GM19463 (cell line): ENCODE data around the gene AHCYL2.
A peak's percentile ranks its signal among the peaks of the same experiment; 100 is the strongest.
"Not testable (repeated sequence)": the region's sequence is repeated elsewhere in the genome, so short reads cannot be mapped to it uniquely, and the experiment has no call there.

ENCODE experiments used
- ATAC-seq: cut with Tn5 transposase; IDR thresholded peaks from one replicate; pipeline ENCODE4 v1.9.1; 2021; ENCODE audit warnings: mild to moderate bottlenecking, moderate library complexity; ENCODE audit not compliant: unreplicated experiment

AHCYL2 gene

DNA sequence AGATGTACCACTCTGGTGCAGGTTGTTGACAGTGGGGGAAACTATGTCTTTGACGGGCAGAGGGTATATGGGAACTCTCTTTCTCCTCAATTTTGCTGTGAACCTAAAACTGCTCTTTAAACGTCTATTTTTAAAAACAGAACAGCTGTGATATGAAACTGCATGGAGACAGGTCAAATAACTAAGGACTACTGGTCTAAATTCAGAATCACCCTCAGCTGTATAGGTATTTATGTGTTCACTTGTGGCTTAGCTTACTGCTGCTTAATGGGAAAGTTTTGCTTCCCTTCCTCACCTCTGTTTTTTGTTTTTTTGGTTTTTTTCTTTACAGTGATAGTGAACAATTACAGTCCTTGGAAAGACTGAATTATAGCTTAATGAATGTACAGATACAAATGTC lies 122.5 kb downstream of the AHCYL2 start:
- no peak for ATAC-seq

DNA sequence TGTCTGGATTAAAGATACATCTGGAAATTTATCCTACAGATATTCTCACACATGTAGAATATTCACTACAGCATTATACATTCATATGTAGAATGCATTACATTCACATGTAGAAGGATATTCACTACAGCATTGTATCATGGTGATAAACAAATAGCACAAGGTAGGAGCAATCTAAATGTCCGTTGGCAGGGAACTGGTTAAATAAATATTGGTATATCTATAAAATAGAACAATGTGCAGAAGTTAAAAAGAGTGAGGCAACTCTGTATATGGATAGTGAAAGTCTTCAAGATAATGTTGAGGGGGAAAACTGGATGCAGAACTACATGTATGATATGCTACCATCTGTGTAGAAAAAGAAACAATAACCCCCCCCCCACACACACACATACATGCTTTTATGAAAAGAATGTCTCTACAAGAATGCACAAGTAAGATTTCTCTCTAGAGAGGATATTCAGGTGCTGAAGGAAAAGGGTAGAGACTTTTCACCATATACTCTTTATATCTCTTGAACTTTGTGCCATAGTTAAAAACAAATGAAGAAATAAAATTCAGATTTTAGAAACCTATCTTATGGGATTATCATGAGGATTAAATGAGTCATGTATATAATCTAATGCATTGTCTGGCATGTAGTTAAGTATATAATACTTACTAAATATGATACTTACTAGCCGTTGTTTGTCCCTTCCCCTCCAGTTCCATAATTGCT lies 123.4 kb downstream of the AHCYL2 start:
- ATAC-seq, result no peak

DNA sequence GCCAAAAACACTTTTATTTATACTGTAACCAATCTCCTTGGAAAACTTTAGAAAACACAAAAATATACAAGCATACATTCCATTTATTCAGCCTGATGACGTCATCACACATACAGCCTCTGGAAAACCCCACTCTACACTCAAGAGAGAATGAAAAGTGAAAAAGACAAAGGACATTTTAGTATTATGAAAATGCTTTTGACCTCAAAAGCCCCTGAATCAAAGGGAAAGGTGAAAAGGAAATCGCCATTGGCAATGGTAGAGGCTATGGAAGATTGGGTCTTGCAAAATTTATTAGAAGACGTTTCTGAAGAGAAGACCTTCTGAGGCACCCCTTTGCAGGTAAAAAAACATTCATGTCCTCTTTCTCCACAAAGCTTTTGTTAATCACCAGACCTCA lies 126.5 kb downstream of the AHCYL2 start:
- ATAC-seq, result no peak

DNA sequence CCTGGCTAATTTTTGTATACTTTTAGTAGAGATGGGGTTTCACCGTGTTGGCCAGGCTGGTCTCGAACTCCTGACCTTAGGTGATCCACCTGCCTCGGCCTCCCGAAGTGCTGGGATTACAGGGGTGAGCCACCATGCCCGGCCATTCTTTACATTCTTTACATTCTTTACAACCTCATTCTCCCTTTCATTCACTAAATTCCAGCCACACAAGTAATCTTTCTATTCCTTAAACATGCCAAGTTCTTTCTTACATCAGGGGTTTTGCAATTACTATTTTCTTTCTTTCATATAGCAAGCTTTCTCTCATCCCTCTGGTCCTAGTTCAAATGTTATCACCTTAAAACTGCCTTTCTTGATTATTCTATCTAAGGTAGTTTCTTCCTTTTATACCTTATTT lies 128.3 kb downstream of the AHCYL2 start:
- ATAC-seq, result not testable (repeated sequence)

DNA sequence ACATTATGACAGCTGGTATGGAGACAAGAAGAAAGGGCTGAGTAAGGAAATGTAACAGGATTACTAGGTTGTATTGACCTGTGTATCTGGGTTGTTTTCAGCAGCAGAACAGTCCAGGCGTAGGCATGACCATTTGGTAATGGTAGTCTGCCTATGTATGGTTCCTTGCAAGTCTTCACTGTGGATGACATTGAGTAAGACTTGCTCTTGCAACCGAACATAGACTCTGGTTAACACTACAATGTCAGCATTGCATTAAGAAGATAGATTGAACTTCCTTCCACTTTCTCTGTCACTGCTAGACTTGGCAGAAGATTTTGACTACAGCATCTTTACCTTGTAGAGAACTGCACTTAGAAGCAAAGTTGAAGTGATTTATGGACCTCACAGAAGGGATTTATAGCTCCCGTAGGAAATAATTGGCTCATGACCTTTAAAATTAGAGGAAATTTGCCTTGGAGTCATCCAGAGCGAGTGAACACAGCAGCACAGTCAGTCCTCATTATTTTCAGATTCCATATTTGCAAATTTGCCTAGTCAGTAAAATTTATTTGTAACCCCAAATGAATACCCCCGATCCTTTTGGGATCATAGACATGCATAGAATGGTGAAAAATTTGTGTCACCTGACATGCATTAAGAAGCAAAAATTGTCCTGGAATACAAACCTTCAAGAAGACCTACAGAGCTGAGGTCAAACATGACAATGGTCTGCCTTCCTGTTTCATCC lies 129.8 kb downstream of the AHCYL2 start:
- no peak for ATAC-seq

DNA sequence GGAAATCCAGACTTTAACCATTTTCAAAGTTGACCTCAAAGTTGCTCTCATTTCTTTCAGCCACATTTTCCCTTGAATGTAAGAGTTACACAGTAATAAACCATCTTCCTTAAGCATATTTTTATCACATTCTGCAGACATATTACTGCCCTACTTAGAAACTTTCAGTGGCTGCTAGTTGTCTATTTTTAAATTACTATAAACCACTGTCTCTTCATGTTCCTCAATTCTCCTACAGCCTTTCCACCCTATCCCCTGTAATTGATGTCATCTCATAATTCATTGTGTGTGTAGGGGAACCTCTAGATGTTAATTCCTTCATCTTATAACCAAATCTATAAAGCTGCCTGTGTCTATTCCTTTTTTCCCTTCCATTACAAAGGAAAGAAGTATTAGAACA lies 131.3 kb downstream of the AHCYL2 start:
- no peak for ATAC-seq

DNA sequence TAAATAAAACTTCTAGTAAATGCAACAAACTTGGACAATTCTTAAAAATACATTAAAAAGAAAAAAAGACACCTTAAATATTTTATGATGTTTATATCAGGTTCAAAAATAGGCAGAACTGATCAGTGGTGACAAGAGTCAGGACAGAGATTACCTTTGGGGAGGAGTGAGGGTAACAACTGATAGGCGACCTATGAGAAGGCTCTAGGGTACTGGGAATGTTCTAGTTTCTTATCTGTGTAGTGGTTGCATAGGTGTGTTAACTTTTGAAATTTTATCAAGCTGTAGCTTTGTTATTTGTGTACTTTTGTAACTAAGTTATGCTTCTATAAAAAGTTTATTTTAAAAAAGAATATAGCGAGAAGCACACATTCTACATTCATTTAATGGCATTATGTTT lies 134.3 kb downstream of the AHCYL2 start:
- ATAC-seq, result no peak

DNA sequence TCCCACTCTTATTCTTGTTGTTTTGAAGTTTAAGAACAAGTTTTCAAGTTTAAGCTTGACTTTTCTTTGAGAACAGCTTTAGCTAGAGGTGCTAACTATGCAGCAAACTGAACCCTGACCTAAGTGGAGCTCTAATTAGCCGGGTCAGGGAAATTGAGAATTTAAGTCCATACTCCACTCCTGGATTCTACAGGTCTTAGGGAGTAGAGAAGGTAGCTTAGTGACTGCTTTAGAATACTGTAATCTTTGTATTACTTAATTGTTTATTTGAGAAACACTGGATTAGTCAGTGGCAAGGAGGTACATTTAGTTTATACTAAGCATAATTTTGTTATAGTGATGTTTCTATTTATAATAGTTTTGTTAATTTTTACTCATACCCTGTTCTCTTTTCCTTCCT lies 134.8 kb downstream of the AHCYL2 start:
- ATAC-seq, result no peak

DNA sequence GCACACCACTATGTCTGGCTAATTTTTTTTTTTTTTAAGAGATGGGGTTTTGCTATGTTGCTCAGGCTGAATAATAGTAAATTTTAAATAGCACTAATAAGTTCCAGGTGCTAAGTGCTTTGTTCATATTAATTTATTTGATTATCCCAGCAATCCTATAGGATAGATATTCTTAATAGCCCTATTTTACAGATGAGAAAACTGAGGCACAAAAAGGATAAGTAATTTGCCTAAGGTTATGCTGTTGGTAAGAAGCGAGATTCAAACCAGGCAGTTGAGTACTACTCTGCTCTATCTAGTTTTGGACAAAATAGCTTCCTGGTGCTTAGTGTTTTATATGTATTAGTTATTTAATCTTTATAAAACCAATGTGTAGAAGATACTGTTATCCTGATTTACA lies 136.9 kb downstream of the AHCYL2 start:
- ATAC-seq, result no peak

DNA sequence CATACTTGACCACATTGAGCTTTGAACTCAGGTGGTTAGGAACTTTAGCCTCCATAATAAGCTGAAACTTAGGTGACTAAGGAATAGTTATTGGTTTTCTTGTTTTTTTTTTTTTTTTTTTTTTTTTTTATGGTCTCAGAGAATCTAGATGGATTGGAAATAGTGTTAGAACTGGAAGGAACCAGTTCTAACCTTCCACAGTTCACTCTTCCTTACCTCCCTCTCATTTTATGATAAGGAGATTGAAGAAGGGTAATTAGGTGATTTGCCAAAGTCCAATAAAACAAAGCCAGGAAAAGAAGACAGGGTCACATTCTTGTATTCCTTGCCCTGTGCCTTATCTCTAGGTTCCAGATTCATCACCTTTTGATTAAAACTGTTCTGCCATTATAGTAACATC lies 137.7 kb downstream of the AHCYL2 start:
- no peak for ATAC-seq

DNA sequence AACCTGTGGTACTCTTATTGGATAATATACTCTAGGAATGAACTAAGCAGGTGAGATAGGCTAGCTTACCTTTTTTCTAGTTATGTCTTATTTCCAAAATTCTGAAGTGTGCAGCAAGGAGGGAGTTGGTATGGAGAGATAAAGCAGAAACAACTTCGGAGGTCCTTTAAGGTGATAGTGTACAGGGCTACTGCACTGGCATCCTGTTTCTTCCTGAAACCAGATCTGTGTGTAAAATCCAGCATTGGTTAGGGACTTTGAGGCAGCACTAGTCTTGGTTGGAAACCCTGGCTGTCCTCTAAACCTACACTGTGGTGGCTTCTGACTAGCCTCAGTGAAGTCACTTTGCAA lies 142.5 kb downstream of the AHCYL2 start:
- no peak for ATAC-seq

DNA sequence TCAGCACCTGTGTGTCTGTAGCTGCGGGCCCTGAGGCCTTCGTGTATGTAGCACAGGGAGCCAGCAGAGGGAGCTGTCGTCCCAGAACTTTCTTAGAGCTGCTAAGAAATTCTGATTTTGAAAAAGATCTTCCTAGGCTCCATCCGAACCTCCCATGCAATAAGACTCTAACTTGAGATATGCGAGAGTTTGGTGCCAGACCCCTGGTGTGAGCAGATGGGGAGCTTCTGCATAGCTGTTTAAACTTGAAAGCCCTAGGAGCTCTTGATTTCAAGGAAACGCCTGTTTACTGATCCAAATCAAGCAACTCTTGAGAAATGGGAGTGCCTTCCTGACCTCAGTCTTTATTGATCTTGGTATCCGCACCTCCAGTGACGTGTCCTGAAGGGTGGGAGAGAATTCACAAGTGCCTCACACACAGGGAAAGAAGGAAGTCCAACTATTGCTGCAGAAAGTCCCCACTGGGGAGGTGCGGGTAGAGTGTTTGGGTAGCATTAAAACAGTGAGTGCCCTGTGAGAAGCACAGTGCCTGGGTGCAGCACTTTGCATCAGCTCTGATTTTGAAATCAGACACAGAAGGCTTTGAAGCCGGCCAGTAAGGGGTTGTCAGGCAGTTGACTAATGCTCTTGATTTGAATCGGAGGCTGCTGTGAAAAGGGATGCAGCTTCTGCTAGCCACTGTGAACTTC lies 143.0 kb downstream of the AHCYL2 start:
- peak; percentile 66 for ATAC-seq

DNA sequence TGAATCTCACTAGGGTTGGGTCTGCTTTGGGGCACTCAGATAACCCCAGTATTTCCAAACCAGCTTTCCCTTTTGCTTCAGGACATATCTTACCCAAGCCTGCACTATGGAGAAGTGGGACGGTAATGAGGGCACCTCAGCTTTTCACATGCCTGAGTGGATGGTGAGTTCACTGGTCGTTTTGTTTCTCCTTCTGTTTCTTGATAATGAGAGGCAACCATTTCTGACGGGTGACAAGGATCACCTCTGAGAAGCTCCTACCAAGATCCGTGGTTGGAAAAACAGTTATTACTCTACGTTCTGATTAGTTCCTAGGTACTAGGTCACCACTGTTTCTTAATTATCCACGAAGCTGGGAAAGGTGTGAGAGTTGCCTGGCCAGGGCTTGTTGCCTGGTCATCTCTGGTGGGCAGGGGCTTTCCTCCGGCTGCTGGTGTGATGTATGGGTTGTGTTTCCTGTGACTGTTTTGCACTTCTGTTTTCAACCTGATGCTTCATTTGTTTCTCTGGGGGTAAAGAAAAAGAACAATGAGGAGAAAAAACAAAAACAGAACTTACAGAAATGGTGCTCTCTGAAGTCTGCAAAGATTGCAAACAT lies 143.7 kb downstream of the AHCYL2 start:
- peak; percentile 45 for ATAC-seq

DNA sequence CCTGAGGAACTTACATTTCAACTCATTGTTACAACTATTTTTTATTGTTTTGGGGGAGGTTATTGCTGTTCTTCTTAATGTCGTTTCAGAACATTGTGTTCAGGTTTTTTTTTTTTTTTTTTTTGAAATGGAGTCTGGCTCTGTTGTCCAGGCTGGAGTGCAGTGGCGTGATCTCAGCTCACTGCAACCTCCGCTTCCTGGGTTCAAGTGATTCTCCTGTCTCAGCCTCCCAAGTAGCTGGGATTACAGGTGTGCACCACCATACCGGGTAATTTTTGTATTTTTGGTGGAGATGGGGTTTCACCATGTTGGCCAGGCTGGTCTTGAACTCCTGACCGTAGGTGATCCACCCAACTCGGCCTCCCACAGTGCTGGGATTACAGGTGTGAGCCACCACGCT lies 144.6 kb downstream of the AHCYL2 start:
- ATAC-seq, result not testable (repeated sequence)

DNA sequence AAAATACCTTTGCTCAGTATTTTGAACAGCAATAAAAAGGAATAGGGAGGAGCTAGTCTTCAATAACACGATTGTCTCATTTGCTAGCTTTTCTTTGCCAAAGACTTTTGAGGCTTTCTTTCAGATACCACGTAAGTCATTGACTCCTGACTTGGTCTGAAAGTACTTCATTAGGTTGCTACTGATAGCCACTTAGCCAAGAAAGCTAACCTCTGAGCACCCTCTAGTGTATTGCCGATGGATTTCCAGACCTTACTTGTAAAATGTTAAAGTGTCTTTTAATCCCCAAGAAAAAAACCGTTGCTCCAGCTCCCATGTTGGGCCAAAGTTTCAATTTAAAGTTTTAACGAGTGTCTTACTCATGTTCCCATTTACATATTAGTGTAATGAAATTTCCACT lies 146.0 kb downstream of the AHCYL2 start:
- ATAC-seq, result no peak

DNA sequence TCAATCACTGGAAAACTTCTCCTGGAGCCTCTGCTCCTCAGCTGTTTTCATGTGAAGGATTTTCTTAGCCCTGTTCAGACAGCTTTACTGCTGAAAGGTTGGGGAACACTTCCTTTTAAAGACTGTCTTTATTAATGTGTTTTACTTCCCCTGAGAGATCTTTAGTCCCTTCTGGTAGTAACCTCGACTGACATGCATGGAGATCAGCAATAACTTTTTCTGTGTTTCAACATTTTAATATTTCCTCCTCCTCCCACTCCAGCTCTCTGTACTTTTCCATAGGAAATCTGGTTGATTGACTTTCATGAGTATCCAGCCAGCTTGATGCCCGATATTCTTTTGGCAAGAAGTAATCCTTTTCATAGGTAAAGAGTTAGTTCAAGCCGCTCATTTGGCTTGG lies 146.7 kb downstream of the AHCYL2 start:
- no peak for ATAC-seq

DNA sequence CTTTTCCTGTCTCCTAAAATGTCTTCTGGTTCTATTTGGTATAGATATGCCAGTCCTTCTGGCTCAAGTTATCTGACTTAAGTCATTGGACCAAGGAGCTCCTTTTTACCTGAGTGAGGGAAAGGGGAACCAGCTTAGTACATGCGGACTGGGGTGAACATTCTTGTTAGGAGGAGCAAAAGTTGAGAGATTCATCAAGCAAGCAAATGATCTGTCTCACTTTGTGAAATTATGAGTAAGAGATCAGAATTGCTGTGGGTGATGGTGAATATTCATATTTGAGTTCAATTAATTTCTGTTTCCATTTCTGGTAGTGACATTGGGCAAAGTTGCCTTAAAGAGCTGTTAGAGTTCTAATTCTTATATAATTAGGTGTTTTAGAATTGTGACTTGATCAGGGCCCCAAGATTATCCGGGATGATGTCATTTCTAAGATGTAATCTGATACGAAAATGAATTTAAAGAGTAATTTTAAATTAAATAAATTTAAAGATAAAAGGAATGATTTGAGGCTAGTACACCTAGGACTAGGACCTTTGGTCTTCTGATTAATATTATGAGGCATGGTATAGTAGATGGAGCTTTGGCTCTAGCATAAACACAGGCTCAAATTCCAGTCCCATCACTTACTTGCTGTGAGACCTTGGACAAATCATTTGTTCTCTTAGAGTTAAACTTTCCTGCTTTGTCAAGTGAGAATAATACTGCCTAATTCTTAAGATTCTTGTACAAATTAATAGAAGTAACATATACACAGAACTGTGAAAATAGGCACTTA lies 149.0 kb downstream of the AHCYL2 start:
- ATAC-seq, result no peak

DNA sequence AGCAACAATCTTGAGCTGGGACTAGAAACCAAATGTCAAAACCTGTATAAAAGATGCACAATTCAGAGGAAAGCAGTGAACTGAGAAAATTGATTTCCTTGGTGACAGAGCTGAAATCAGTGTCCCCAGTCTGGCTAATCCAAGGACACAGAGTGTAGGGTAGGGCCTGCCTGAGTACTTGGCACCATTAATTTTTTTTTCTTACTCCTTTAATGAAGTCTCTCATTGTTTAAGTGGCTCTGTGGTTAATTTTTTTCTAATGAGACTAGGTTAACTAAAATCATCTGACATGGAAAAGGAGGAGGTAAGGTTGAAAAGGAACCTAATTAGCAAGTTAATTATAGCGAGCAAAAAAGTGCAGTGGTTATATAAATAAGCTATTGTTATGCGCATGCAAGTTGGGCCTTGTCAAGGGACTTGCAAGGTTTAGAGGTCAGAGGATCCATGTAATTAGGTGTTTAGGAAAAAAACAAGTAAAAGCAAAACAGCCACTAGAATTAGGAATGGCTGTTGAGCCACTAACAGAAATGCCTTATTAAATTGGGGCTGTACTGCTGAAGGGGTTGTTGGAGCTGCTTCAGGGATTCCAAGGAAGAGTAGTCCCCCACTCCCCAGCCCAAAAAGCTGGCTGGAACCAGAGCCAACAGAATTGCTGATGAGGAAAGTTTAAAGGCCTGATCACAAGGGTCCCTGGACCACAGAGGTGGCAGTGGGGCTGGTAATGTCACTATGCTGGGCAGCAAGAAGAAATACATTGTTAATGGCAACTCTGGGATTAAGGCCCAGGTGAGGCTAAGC lies 150.5 kb downstream of the AHCYL2 start:
- ATAC-seq, result no peak

DNA sequence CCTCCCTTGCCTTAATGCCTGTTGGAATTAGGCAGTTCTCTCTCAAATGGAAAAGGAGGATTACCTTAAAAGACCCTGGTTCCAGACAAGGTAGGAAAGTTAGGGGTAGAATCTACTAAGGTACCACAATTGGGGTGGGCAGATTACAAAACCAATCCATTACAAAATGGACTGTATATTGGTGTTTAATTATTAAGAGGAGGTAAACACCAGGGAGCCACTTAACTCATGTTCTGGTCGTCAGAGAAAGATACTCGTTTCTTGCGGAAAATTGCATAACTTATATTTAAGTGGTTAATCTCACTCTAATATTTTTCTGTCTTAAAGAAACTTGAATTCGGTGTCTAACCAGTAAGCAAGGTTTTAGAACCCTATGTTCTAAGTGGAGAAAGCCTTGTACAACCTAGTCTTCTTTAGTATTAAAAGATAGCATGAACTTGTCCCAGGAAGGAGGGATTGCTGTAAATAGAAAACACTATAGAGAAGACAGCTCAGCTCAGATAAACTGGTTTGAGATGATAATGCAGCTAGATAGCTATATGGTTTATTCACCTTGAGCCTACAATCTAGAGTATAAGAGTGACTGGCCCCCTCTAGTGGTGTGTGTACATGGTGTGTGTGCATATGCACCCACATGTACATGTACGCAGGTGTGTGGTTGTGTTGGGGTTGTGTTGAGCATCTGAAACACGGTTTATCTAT lies 151.4 kb downstream of the AHCYL2 start:
- ATAC-seq, result no peak
